ENCODE results near the gene AARS1.
"Not testable (repeated sequence)": the region's sequence is repeated elsewhere in the genome, so short reads cannot be mapped to it uniquely, and the experiment has no call there.

The AARS1 gene

GRCh38 chr16:70270176-70270575 lies 19.1 kb downstream of the AARS1 start:
- CTCF ChIA-PET, result interaction anchor here (0.7 to 3.6 kb wide), 2 partner anchors 8 to 18 kb away, joined by 3 to 16 read pairs; partner anchors contain the start of gene EXOSC6
- TF ChIP-seq ZNF747 (tag by site-specific recombination; IDR thresholded peaks at IDR 0.05) (no peak), ZNF621 (tag by site-specific recombination; IDR thresholded peaks at IDR 0.05) (no peak)
- H3K4me3 ChIP-seq (ENCODE audit: low read depth, low read length), result no peak overlapping the region
- H3K4me1 ChIP-seq (ENCODE audit: control insufficient read depth, insufficient read depth, low read length), result no peaks in the 10 kb centered on the region
- H3K27ac ChIP-seq (ENCODE audit: extremely low read depth, low read depth, low read length), result no peak overlapping the region
- H3K9me3 ChIP-seq (ENCODE audit: control insufficient read depth, insufficient read depth, low read depth, low read length), result no peaks in the 10 kb centered on the region
- H3K36me3 ChIP-seq (ENCODE audit: control insufficient read depth in 2 of 2, insufficient read depth in 1 of 2, low read length in 2 of 2), result peaks cover 71 to 86% of the 10 kb centered on the region in 2 experiments
- POLR2A ChIA-PET, result no interaction called here

- H3K4me3 ChIP-seq (ENCODE audit: low read depth, low read length), result no peak overlapping the region
- H3K27ac ChIP-seq (ENCODE audit: extremely low read depth, low read depth, low read length), result no peak overlapping the region
- POLR2A ChIA-PET, result no interaction called here
- H3K4me1 ChIP-seq (ENCODE audit: control insufficient read depth, insufficient read depth, low read length), result no peaks in the 10 kb centered on the region
- H3K36me3 ChIP-seq (ENCODE audit: control insufficient read depth in 2 of 2, insufficient read depth in 1 of 2, low read length in 2 of 2), result peaks cover 69 to 88% of the 10 kb centered on the region in 2 experiments
- TF ChIP-seq ZNF692 (tag by site-specific recombination; IDR thresholded peaks at IDR 0.05) (no peak), ZNF132 (tag by site-specific recombination; IDR thresholded peaks at IDR 0.05; ENCODE audit: borderline replicate concordance) (no peak), PRDM1 (tag by site-specific recombination; IDR thresholded peaks at IDR 0.05) (no peak), ZNF596 (tag by site-specific recombination; IDR thresholded peaks at IDR 0.05) (no peak), SP7 (tag by site-specific recombination; IDR thresholded peaks at IDR 0.05) (no peak), ZNF121 (tag by site-specific recombination; IDR thresholded peaks at IDR 0.05) (no peak), ZNF843 (tag by site-specific recombination; IDR thresholded peaks at IDR 0.05) (no peak), ZNF707 (tag by site-specific recombination; IDR thresholded peaks at IDR 0.05) (no peak), ZNF133 (tag by site-specific recombination; IDR thresholded peaks at IDR 0.05) (no peak), ZBTB10 (tag by site-specific recombination; IDR thresholded peaks at IDR 0.05) (no peak), KLF7 (tag by site-specific recombination; IDR thresholded peaks at IDR 0.05; ENCODE audit: borderline replicate concordance) (no peak), ZNF324 (tag by site-specific recombination; IDR thresholded peaks at IDR 0.05) (no peak), ZBTB21 (tag by site-specific recombination; IDR thresholded peaks at IDR 0.05) (no peak), ZNF398 (tag by site-specific recombination; IDR thresholded peaks at IDR 0.05) (no peak), PRDM6 (tag by site-specific recombination; IDR thresholded peaks at IDR 0.05) (no peak), SETDB1 (IDR thresholded peaks at IDR 0.05; ENCODE audit: insufficient read length, low read length) (no peak)
- no peaks in the 10 kb centered on the region for H3K9me3 ChIP-seq (ENCODE audit: control insufficient read depth, insufficient read depth, low read depth, low read length)
- CTCF ChIA-PET, result interaction anchor here (0.7 kb wide), 1 partner anchor 9 kb away, joined by 3 read pairs; no protein-coding TSS in a partner anchor
These were observed 19.8 kb downstream of the AARS1 start for GRCh38 chr16:70269471-70269870.

- CTCF ChIA-PET, result interaction anchor here (0.6 to 2.6 kb wide), 13 partner anchors 9 to 277 kb away, joined by 3 to 19 read pairs (median 4); partner anchors contain the start of gene EXOSC6
- not testable (repeated sequence) for H3K27ac ChIP-seq (ENCODE audit: extremely low read depth, low read depth, low read length)
These were observed 21.4 kb downstream of the AARS1 start for GRCh38 chr16:70267922-70268321.

More at GRCh38 chr16:70267922-70268321, 21.4 kb downstream of the AARS1 start:
- POLR2A ChIA-PET, result interaction anchor here (0.6 to 1.6 kb wide), 2 partner anchors 21 to 120 kb away, joined by 4 to 5 read pairs; partner anchors contain the start of gene AARS1
- H3K4me1 ChIP-seq (ENCODE audit: control insufficient read depth, insufficient read depth, low read length); H3K4me3 ChIP-seq (ENCODE audit: low read depth, low read length); H3K9me3 ChIP-seq (ENCODE audit: control insufficient read depth, insufficient read depth, low read depth, low read length): not testable (repeated sequence)
- H3K36me3 ChIP-seq (ENCODE audit: control insufficient read depth in 2 of 2, insufficient read depth in 1 of 2, low read length in 2 of 2), result peaks cover 78 to 92% of the 10 kb centered on the region in 2 experiments

All from HEK293 (cell line).